CD4-positive, alpha-beta T cell (primary cell): Measurements from ENCODE around the gene XKR7. TPM values are rescaled to one million over a fixed set of nuclear protein-coding genes. Genes with fewer than 3 reads are reported as not detected.

Experiments
- ATAC-seq: fragments of 200-7000 bp; cut with Tn5 transposase; one replicate; pipeline ENCODE4 v1.10.0; 2022; ENCODE audit warnings: mild to moderate bottlenecking; ENCODE audit not compliant: poor library complexity
- CTCF ChIA-PET: fragments of 350-600 bp; sonication (Branson Sonifier 250); formaldehyde crosslinking; loops from one replicate; lab custom pipeline; 2021; ENCODE audit warnings: antibody characterized with exemption, inconsistent platforms; lab: Charles Lee
- POLR2A ChIA-PET: fragments of 350-600 bp; sonication (Branson Sonifier 250); formaldehyde crosslinking; loops from one replicate; lab custom pipeline; 2021; ENCODE audit warnings: antibody characterized with exemption, inconsistent platforms; lab: Charles Lee
- DNase-seq, 14 experiments: peaks; one replicate each; pipeline ENCODE4 v3.0.0-alpha.2; 2013 to 2020; ENCODE audit warnings: mixed read lengths in 2 of 14
- H3K27ac ChIP-seq, 2 donors: one replicate each; pipeline versions ENCODE4 v1.5.1 to v1.7.0; 2013; ENCODE audit warnings: low read length in 2 of 2, low read depth in 1 of 2, mild to moderate bottlenecking in 1 of 2
- H3K27me3 ChIP-seq, 2 experiments: 1 replicate in 1 of 2; 2 replicates in 1 of 2; pipeline versions ENCODE4 v1.6.1 to v1.7.0; 2013; ENCODE audit warnings: low read length in 2 of 2, control low read depth in 1 of 2, mild to moderate bottlenecking in 1 of 2, moderate library complexity in 1 of 2; ENCODE audit not compliant: insufficient read depth in 2 of 2, control insufficient read depth in 1 of 2
- H3K36me3 ChIP-seq: one replicate; pipeline ENCODE4 v1.6.1; 2013; ENCODE audit warnings: low read length, control low read depth; ENCODE audit not compliant: insufficient read depth
- H3K4me1 ChIP-seq: one replicate; pipeline ENCODE4 v1.6.1; 2013; ENCODE audit warnings: low read length, control low read depth; ENCODE audit not compliant: insufficient read depth
- H3K4me3 ChIP-seq: one replicate; pipeline ENCODE4 v1.5.1; 2013; ENCODE audit warnings: mild to moderate bottlenecking, low read length, moderate library complexity
- H3K9me3 ChIP-seq, 2 experiments: 1 replicate in 1 of 2; 2 replicates in 1 of 2; pipeline versions ENCODE4 v1.6.1 to v1.7.0; 2013; ENCODE audit warnings: low read length in 2 of 2, mild to moderate bottlenecking in 2 of 2, control low read depth in 1 of 2, moderate library complexity in 1 of 2; ENCODE audit not compliant: control insufficient read depth in 1 of 2, insufficient read depth in 1 of 2
- H3K27ac Mint-ChIP-seq: one replicate; pipeline ENCODE4 v1.8.0; 2020; ENCODE audit warnings: mixed read lengths
- H3K27me3 Mint-ChIP-seq: one replicate; pipeline ENCODE4 v1.8.0; 2021; ENCODE audit warnings: mixed read lengths
- H3K36me3 Mint-ChIP-seq: one replicate; pipeline ENCODE4 v1.8.0; 2021; ENCODE audit warnings: low read depth, mixed read lengths
- H3K4me1 Mint-ChIP-seq: one replicate; pipeline ENCODE4 v1.8.0; 2021; ENCODE audit warnings: low read depth, mixed read lengths
- H3K4me3 Mint-ChIP-seq: one replicate; pipeline ENCODE4 v1.8.0; 2020; ENCODE audit warnings: mild to moderate bottlenecking, mixed read lengths
- H3K9me3 Mint-ChIP-seq: one replicate; pipeline ENCODE4 v1.8.0; 2020; ENCODE audit warnings: mixed read lengths
- CTCF ChIP-seq: fragments of 200-600 bp; IDR thresholded peaks from one replicate; pipeline ENCODE4 v1.8.0; 2022; ENCODE audit warnings: antibody characterized with exemption, mild to moderate bottlenecking
- intact Hi-C, 2 experiments: fragments of 100-400 bp; cut with DNase I in 1 of 2; cut with micrococcal nuclease in 1 of 2; formaldehyde crosslinking; loops; one replicate each; pipeline versions ENCODE4 v1.15.1 to v1.9.0; 2023 to 2025; cut with DNase I, micrococcal nuclease
- total RNA-seq, 174 experiments: library from RNA in 2 of 174; stranded (reverse) in 2 of 174; gene quantifications; one replicate each; pipeline ENCODE4 v1.2.3 and lab custom pipeline; 2021 to 2026

Gene XKR7
- total RNA-seq, 2 experiments from 2014 or later: not detected

- Histone ChIP-seq H3K27ac (no peak overlapping the region), H3K4me1 (no peaks in the 10 kb centered on the region), H3K4me3 (no peak overlapping the region), H3K27me3 (no peaks in the 10 kb centered on the region), H3K9me3 (no peaks in the 10 kb centered on the region), H3K36me3 (no peaks in the 10 kb centered on the region)
- intact Hi-C loops: no loop called here
- Mint-ChIP-seq H3K4me3 (no peak overlapping the region), H3K4me1 (no peaks in the 10 kb centered on the region), H3K27ac (no peak overlapping the region), H3K27me3 (peaks cover 6% of the 10 kb centered on the region), H3K36me3 (no peaks in the 10 kb centered on the region), H3K9me3 (no peaks in the 10 kb centered on the region)
- no peak for DNase-seq
- no peak for ATAC-seq
- no peak for TF ChIP-seq CTCF
- POLR2A ChIA-PET: interaction anchor here (1.0 kb wide), 1 partner anchor 23 kb away, joined by 3 read pairs; no protein-coding TSS in a partner anchor
- CTCF ChIA-PET: no interaction called here
These were observed 34.3 kb upstream of the XKR7 start for GRCh38 chr20:31933698-31934097.

DNA sequence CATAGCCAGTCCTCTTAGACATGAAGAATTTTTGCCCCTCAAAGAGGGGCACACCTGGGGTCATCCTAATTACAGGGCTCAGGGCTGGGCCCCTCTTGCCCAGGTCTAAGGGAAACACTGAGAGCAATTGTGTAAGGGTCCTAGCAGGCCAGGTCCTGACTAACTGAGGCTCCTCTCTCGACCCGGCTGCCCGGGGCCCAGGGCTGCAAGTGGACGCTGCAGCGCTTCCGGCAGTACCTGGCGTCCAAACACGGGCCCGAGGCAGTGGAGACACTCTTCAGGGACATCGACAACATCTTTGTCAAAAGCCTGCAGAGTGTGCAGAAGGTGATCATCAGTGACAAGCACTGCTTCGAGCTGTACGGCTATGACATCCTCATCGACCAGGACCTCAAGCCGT lies 33.5 kb upstream of the XKR7 start:
- intact Hi-C loops: no loop called here
- ATAC-seq: no peak

GRCh38 chr20:31934968-31935764 lies 32.8 kb upstream of the XKR7 start:
- ChIA-PET CTCF (no interaction called here), POLR2A (interaction anchor here (0.6 kb wide), 1 partner anchor 36 kb away, joined by 3 read pairs; no protein-coding TSS in a partner anchor)
- no peaks in the 10 kb centered on the region for H3K27me3 ChIP-seq
- no peaks in the 10 kb centered on the region for H3K36me3 ChIP-seq
- ATAC-seq (no peak), DNase-seq (no peak)
- Mint-ChIP-seq H3K27me3 (peaks cover 6% of the 10 kb centered on the region), H3K9me3 (no peaks in the 10 kb centered on the region), H3K36me3 (no peaks in the 10 kb centered on the region), H3K4me3 (no peak overlapping the region), H3K4me1 (no peaks in the 10 kb centered on the region), H3K27ac (no peak overlapping the region)
- no peak overlapping the region for H3K27ac ChIP-seq
- H3K9me3 ChIP-seq: no peaks in the 10 kb centered on the region
- no peak for TF ChIP-seq CTCF
- no peak overlapping the region for H3K4me3 ChIP-seq
- intact Hi-C loops: no loop called here
- no peaks in the 10 kb centered on the region for H3K4me1 ChIP-seq

More for the DNA sequence above, 33.5 kb upstream of the XKR7 start:
- H3K9me3 ChIP-seq: no peaks in the 10 kb centered on the region
- H3K9me3 Mint-ChIP-seq: no peaks in the 10 kb centered on the region
- no peak overlapping the region for H3K27ac ChIP-seq
- CTCF ChIA-PET: no interaction called here
- peaks cover 6% of the 10 kb centered on the region for H3K27me3 Mint-ChIP-seq
- no peaks in the 10 kb centered on the region for H3K27me3 ChIP-seq
- no peak for TF ChIP-seq CTCF
- H3K4me3 ChIP-seq: no peak overlapping the region
- H3K4me3 Mint-ChIP-seq: no peak overlapping the region
- no peaks in the 10 kb centered on the region for H3K36me3 ChIP-seq
- H3K4me1 Mint-ChIP-seq: no peaks in the 10 kb centered on the region
- no peak overlapping the region for H3K27ac Mint-ChIP-seq
- DNase-seq: no peak
- POLR2A ChIA-PET: interaction anchor here (1.0 kb wide), 1 partner anchor 23 kb away, joined by 3 read pairs; no protein-coding TSS in a partner anchor
- H3K4me1 ChIP-seq: no peaks in the 10 kb centered on the region
- H3K36me3 Mint-ChIP-seq: no peaks in the 10 kb centered on the region
